NT2/D1 (cell line): ENCODE measurements around the gene EEFSEC.
A peak's percentile ranks its signal among the peaks of the same experiment; 100 is the strongest.

Experiments
- DNase-seq: peaks from one replicate; pipeline ENCODE4 v3.0.0-alpha.2; 2011; ENCODE audit warnings: low read depth, low spot score
- H3K27me3 ChIP-seq: 2 replicates; pipeline ENCODE4 v1.6.0; 2011; ENCODE audit warnings: mild to moderate bottlenecking; ENCODE audit not compliant: insufficient read length, insufficient read depth
- H3K36me3 ChIP-seq: 2 replicates; pipeline ENCODE4 v1.6.1; 2011; ENCODE audit warnings: mild to moderate bottlenecking, low read length, mixed read lengths; ENCODE audit not compliant: insufficient read depth, insufficient read length
- H3K4me1 ChIP-seq: 2 replicates; pipeline ENCODE4 v1.5.1; 2011; ENCODE audit not compliant: insufficient read depth, insufficient read length
- H3K4me3 ChIP-seq: 2 replicates; pipeline ENCODE4 v1.5.1; 2011; ENCODE audit warnings: low read depth; ENCODE audit not compliant: insufficient read length
- H3K9ac ChIP-seq: 2 replicates; pipeline ENCODE4 v1.6.0; 2011; ENCODE audit warnings: low read depth; ENCODE audit not compliant: insufficient read length
- H3K9me3 ChIP-seq: 2 replicates; pipeline ENCODE4 v1.5.1; 2011; ENCODE audit warnings: mild to moderate bottlenecking, low read length; ENCODE audit not compliant: insufficient read depth
- SUZ12 ChIP-seq: IDR thresholded peaks from 2 replicates; pipeline ENCODE4 v1.6.1; 2011; ENCODE audit not compliant: insufficient read length, insufficient read depth; ENCODE audit errors: extremely low read depth
- YY1 ChIP-seq: IDR thresholded peaks from 2 replicates; pipeline ENCODE4 v1.6.1; 2011; ENCODE audit not compliant: insufficient read length, insufficient read depth
- ZNF274 ChIP-seq: IDR thresholded peaks from 2 replicates; pipeline ENCODE4 v1.6.1; 2011; ENCODE audit warnings: mild to moderate bottlenecking, low read depth, low read length

EEFSEC gene

GRCh38 chr3:128410669-128411573 lies 257.6 kb downstream of the EEFSEC start:
- H3K9ac ChIP-seq = no peak overlapping the region
- no peaks in the 10 kb centered on the region for H3K36me3 ChIP-seq
- peaks cover 52% of the 10 kb centered on the region for H3K4me1 ChIP-seq
- H3K27me3 ChIP-seq = peaks cover 3% of the 10 kb centered on the region
- no peak for TF ChIP-seq YY1
- H3K9me3 ChIP-seq = peaks cover 5% of the 10 kb centered on the region; the same call in 1 of the 2 replicates
- H3K4me3 ChIP-seq = no peak overlapping the region
- DNase-seq = no peak

- no peak for DNase-seq
- Histone ChIP-seq H3K4me3 (no peak overlapping the region), H3K9me3 (peaks cover 12% of the 10 kb centered on the region; the same call in 1 of the 2 replicates), H3K9ac (no peak overlapping the region), H3K27me3 (peaks cover 3% of the 10 kb centered on the region), H3K36me3 (no peaks in the 10 kb centered on the region), H3K4me1 (peaks cover 57% of the 10 kb centered on the region)
- TF ChIP-seq YY1 = no peak
- no peak for TF ChIP-seq SUZ12
- no peak for TF ChIP-seq ZNF274
Observed at GRCh38 chr3:128411574-128412064, 258.3 kb downstream of the EEFSEC start.

DNA sequence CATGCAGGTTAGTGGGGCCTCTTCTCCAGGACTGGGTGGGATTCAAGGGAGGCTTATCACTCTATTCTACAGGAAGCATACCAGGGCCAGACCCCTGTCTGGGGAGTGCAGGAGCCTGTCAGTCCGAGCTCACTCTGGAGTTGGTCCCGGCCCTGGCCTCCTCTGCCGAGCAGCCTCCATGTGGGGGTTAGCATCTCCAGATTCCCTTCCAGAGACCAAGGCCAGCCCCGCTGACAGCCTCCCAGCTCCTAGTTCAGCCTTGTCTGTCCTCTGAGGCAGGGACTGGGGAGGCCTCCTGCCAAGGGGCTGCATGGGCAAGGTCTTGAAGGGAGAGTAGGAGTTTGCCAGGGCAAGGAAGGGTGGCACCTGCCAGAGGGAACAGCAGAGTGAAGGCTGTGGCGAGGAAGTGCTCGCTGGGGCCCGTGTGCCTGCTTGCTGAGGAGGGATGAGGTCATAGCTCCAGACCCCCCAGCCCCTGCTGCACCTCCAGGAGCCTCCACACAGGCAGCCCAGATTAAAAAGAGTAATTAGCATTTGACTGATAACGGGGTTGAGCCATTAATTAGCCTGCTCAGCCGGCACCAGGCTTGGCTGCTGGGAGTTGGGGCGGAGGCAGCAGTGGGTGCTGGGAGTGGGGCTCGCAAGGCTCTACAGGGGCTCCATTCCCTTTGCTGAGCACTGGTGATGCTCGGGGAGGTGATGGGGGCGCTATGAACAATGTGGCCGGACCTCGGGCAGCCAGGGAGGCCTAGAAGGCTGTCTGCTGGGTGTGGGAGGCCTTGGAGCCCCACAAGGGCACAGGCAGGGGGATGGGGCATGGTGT lies 259.1 kb downstream of the EEFSEC start:
- peaks cover 61% of the 10 kb centered on the region for H3K4me1 ChIP-seq
- H3K27me3 ChIP-seq = peaks cover 3% of the 10 kb centered on the region
- TF ChIP-seq SUZ12 (no peak), ZNF274 (no peak), YY1 (no peak)
- no peak overlapping the region for H3K4me3 ChIP-seq
- no peaks in the 10 kb centered on the region for H3K36me3 ChIP-seq
- no peak for DNase-seq
- H3K9me3 ChIP-seq = peaks cover 13% of the 10 kb centered on the region; the same call in 1 of the 2 replicates
- peak overlapping the region; percentile 15 for H3K9ac ChIP-seq

DNA sequence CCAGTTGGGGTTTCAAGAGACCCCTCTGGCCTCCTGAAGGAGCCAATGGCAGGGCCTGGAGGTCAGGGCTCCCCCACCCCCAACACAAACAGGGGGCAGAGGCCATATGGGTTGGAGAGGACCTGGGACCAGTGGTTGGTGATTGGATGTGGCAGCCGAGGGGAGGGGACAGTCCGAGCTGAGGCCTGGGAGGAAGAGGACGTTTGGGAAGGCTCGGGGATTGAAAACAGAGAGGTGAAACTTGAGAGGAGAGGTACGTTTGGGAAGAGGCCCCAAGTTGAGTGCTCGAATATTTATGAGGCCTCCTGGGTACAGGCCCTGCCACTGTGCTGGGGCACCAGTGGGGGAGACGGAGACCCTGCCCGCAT lies 259.7 kb downstream of the EEFSEC start:
- Histone ChIP-seq H3K4me1 (peaks cover 59% of the 10 kb centered on the region), H3K27me3 (peaks cover 3% of the 10 kb centered on the region), H3K36me3 (no peaks in the 10 kb centered on the region), H3K9ac (no peak overlapping the region), H3K4me3 (no peak overlapping the region), H3K9me3 (peaks cover 13% of the 10 kb centered on the region; the same call in 1 of the 2 replicates)
- no peak for DNase-seq
- TF ChIP-seq SUZ12 = no peak
- TF ChIP-seq ZNF274 = no peak
- no peak for TF ChIP-seq YY1

DNA sequence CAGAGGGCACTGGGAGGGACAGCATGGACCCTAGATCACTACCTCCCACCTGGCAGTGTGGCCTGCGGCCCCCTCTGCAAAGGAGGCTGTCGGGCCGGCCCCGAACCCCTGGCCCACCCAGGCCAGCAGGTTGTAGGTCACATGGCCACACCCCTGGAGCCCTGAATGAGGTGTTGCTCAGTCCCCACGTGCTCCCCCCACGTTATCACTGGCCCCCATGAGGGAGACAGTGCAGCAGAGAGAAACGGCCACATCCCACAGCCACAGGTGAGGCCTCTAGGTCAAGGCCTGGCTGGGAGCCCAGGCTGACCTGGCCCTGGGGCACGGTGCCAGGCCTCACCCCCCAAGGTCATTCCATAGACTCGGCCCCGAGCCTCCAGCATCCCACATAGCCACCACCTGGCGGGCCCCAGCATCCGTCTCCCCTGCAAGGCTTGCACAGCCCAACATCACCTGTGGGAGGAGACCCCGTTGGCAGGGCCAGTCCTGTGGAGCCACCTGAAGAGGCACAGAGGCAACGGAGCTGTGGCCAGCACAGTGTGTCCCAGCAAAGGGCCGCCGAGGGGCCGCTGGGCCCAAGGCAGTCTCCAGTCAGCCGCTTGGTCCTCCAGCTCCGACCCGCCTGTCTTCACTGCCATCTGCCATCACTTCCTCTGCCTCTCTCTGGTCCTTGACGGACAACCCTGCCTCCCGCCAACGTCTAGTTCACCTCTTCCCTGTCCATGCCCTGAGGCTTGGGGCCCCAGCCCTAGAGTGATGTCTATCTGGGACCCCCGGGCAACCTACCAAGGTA lies 260.3 kb downstream of the EEFSEC start:
- Histone ChIP-seq H3K4me3 (no peak overlapping the region), H3K36me3 (no peaks in the 10 kb centered on the region), H3K4me1 (peaks cover 55% of the 10 kb centered on the region), H3K9ac (no peak overlapping the region), H3K27me3 (peaks cover 3% of the 10 kb centered on the region), H3K9me3 (peaks cover 13% of the 10 kb centered on the region; the same call in 1 of the 2 replicates)
- TF ChIP-seq ZNF274 = no peak
- no peak for TF ChIP-seq SUZ12
- no peak for DNase-seq

GRCh38 chr3:128415200-128415772 lies 262.0 kb downstream of the EEFSEC start:
- Histone ChIP-seq H3K4me1 (peaks cover 40% of the 10 kb centered on the region), H3K4me3 (no peak overlapping the region), H3K27me3 (peaks cover 3% of the 10 kb centered on the region), H3K36me3 (no peaks in the 10 kb centered on the region), H3K9ac (no peak overlapping the region), H3K9me3 (peaks cover 13% of the 10 kb centered on the region; the same call in 1 of the 2 replicates)
- TF ChIP-seq ZNF274 (no peak), YY1 (no peak), SUZ12 (no peak)
- no peak for DNase-seq
